B cell (primary cell): ENCODE measurements around the gene ANKRD40CL. TPM values are rescaled to one million over a fixed set of nuclear protein-coding genes. Genes with fewer than 3 reads are reported as not detected.
A peak's percentile ranks its signal among the peaks of the same experiment; 100 is the strongest.

ENCODE experiments used
- ATAC-seq: fragments of 200-7000 bp; cut with Tn5 transposase; one replicate; pipeline ENCODE4 v1.10.0; 2021; ENCODE audit warnings: low read depth, mild to moderate bottlenecking, moderate number of reproducible peaks, moderate library complexity
- CTCF ChIA-PET: fragments of 350-600 bp; sonication (Branson Sonifier 250); formaldehyde crosslinking; loops from one replicate; lab custom pipeline; 2021; ENCODE audit warnings: antibody characterized with exemption, inconsistent platforms; lab: Charles Lee
- POLR2A ChIA-PET: fragments of 350-600 bp; sonication (Branson Sonifier 250); formaldehyde crosslinking; loops from one replicate; lab custom pipeline; 2021; ENCODE audit warnings: antibody characterized with exemption; lab: Charles Lee
- DNase-seq: peaks from one replicate; pipeline ENCODE4 v3.0.0; 2013
- H2AFZ ChIP-seq: 2 replicates; pipeline ENCODE4 v1.6.1; 2012; ENCODE audit warnings: mild to moderate bottlenecking, low read depth, low read length; ENCODE audit not compliant: insufficient read depth, poor library complexity, severe bottlenecking
- H3K27ac ChIP-seq, 2 donors: 1 replicate in 1 of 2; 2 replicates in 1 of 2; pipeline ENCODE4 v1.5.1; 2012 to 2013; ENCODE audit warnings: low read length in 2 of 2, mild to moderate bottlenecking in 2 of 2, moderate library complexity in 1 of 2
- H3K27me3 ChIP-seq, 4 experiments: fragments of 200-600 bp in 1 of 4; sonication (generic) in 1 of 4; replicated peaks in 1 of 4; 1 replicate in 2 of 4; 2 replicates in 2 of 4; pipeline versions ENCODE4 v1.6.1 to v1.7.0; 2013 to 2016; ENCODE audit warnings: low read length in 3 of 4, mild to moderate bottlenecking in 2 of 4, mixed read lengths in 1 of 4, moderate library complexity in 1 of 4; ENCODE audit not compliant: insufficient read depth in 4 of 4, control insufficient read depth in 3 of 4; ENCODE audit errors: control extremely low read depth in 1 of 4
- H3K36me3 ChIP-seq, 2 experiments: replicated peaks in 1 of 2; 1 replicate in 1 of 2; 2 replicates in 1 of 2; pipeline versions ENCODE4 v1.6.1 to v1.7.1; 2013; ENCODE audit warnings: low read length in 1 of 2; ENCODE audit not compliant: insufficient read depth in 2 of 2, control insufficient read depth in 1 of 2; ENCODE audit errors: control extremely low read depth in 1 of 2, extremely low read depth in 1 of 2
- H3K4me1 ChIP-seq, 2 donors: fragments of 200-600 bp in 1 of 2; sonication (generic) in 1 of 2; 1 replicate in 1 of 2; 2 replicates in 1 of 2; pipeline versions ENCODE4 v1.5.1 to v1.6.1; 2013 to 2017; ENCODE audit warnings: low read length in 2 of 2; ENCODE audit not compliant: control insufficient read depth in 2 of 2, insufficient read depth in 2 of 2
- H3K4me2 ChIP-seq: replicated peaks from 2 replicates; pipeline ENCODE3; 2012; ENCODE audit warnings: mild to moderate bottlenecking, low read depth, low read length; ENCODE audit not compliant: poor library complexity, severe bottlenecking
- H3K4me3 ChIP-seq, 5 experiments: fragments of 200-600 bp in 1 of 5; sonication (generic) in 1 of 5; 1 replicate in 3 of 5; 2 replicates in 2 of 5; pipeline versions ENCODE4 v1.5.1 to v1.7.0; 2011 to 2016; ENCODE audit warnings: low read length in 4 of 5, mild to moderate bottlenecking in 4 of 5, low read depth in 2 of 5, control low read depth in 1 of 5, moderate library complexity in 1 of 5; ENCODE audit not compliant: insufficient read depth in 1 of 5; ENCODE audit errors: control extremely low read depth in 1 of 5, extremely low read depth in 1 of 5
- H3K79me2 ChIP-seq: fragments of 200-600 bp; sonication (generic); one replicate; pipeline ENCODE4 v1.6.0; 2016; ENCODE audit warnings: low read length; ENCODE audit not compliant: control insufficient read depth, insufficient read depth
- H3K9ac ChIP-seq: fragments of 200-600 bp; sonication (generic); 2 replicates; pipeline ENCODE4 v1.6.1; 2017; ENCODE audit warnings: mild to moderate bottlenecking, low read length, moderate library complexity
- H3K9me3 ChIP-seq, 3 donors: one replicate each; pipeline versions ENCODE4 v1.6.1 to v1.7.1; 2013; ENCODE audit warnings: low read length in 2 of 3; ENCODE audit not compliant: control insufficient read depth in 2 of 3, insufficient read depth in 1 of 3; ENCODE audit errors: control extremely low read depth in 1 of 3
- H4K20me1 ChIP-seq: 2 replicates; pipeline ENCODE4 v1.6.0; 2012; ENCODE audit warnings: mild to moderate bottlenecking, low read length; ENCODE audit not compliant: insufficient read depth, control insufficient read depth, poor library complexity, severe bottlenecking
- H3K27ac Mint-ChIP-seq: one replicate; pipeline ENCODE4 v1.8.0; 2021; ENCODE audit warnings: mixed read lengths
- H3K27me3 Mint-ChIP-seq: one replicate; pipeline ENCODE4 v1.8.0; 2021; ENCODE audit warnings: mixed read lengths
- H3K4me1 Mint-ChIP-seq: one replicate; pipeline ENCODE4 v1.8.0; 2021; ENCODE audit warnings: mixed read lengths
- H3K4me3 Mint-ChIP-seq: one replicate; pipeline ENCODE4 v1.8.0; 2021; ENCODE audit warnings: mixed read lengths
- H3K9me3 Mint-ChIP-seq: one replicate; pipeline ENCODE4 v1.8.0; 2022; ENCODE audit warnings: mixed read lengths; ENCODE audit not compliant: insufficient read depth
- CTCF ChIP-seq: fragments of 200-600 bp; IDR thresholded peaks from one replicate; pipeline ENCODE4 v1.8.0; 2022; ENCODE audit warnings: antibody characterized with exemption, mild to moderate bottlenecking
- EZH2 ChIP-seq: IDR thresholded peaks from 2 replicates; pipeline ENCODE4 v1.6.1; 2012; ENCODE audit warnings: borderline replicate concordance, low read depth, mild to moderate bottlenecking, moderate library complexity, low read length; ENCODE audit not compliant: insufficient read depth, poor library complexity, severe bottlenecking
- WGBS: methylation state at CpG from one replicate; pipeline ENCODE4 v1.1.5; 2013; ENCODE audit warnings: missing lambda C conversion rate; ENCODE audit not compliant: insufficient coverage; 5-methylcytosine and 5-hydroxymethylcytosine counted together
- intact Hi-C: fragments of 100-400 bp; cut with micrococcal nuclease; formaldehyde crosslinking; loops from one replicate; pipeline ENCODE4 v1.10.0; 2022
- polyA plus RNA-seq: library from polyadenylated mRNA; depleted of rRNA; stranded (reverse); fragments of >200 nt; gene quantifications from 2 replicates; pipeline ENCODE4 v1.2.3, GENCODE V29; 2012
- total RNA-seq, 2 donors: library from RNA; stranded (reverse); fragments of 120-200 nt in 1 of 2; gene quantifications; 1 replicate in 1 of 2; 2 replicates in 1 of 2; pipeline versions ENCODE4 v1.2.3 to v1.2.4, GENCODE V29; 2013 to 2022

Gene ANKRD40CL
- total and polyA plus RNA-seq, 2 donors (not counting 1 experiment from before 2014, with no cell fraction given), result not detected

GRCh38 chr17:50781167-50781566 is 13.8 kb upstream of the ANKRD40CL start:
- no peaks in the 10 kb centered on the region for H3K36me3 ChIP-seq
- DNase-seq (no peak), ATAC-seq (no peak)
- ChIA-PET POLR2A (no interaction called here), CTCF (no interaction called here)
- peaks cover 0 to 5% of the 10 kb centered on the region in 2 donors for H3K4me1 ChIP-seq
- peak overlapping the region in 1 of 5 experiments; percentile 2 for H3K4me3 ChIP-seq
- Mint-ChIP-seq H3K27me3 (peaks cover 12% of the 10 kb centered on the region), H3K9me3 (no peaks in the 10 kb centered on the region), H3K4me1 (peaks cover 7% of the 10 kb centered on the region), H3K4me3 (peak overlapping the region; percentile 52), H3K27ac (no peak overlapping the region)
- no peak overlapping the region for H3K27ac ChIP-seq
- peak overlapping the region; percentile 46 for H2AFZ ChIP-seq
- intact Hi-C loops, result no loop called here
- H3K4me2 ChIP-seq, result peak overlapping the region; percentile 40
- H3K9ac ChIP-seq, result no peak overlapping the region
- TF ChIP-seq CTCF (no peak), EZH2 (no peak)
- no peaks in the 10 kb centered on the region for H3K79me2 ChIP-seq
- peaks cover 0 to 3% (median 0%) of the 10 kb centered on the region in 3 donors for H3K9me3 ChIP-seq
- no peaks in the 10 kb centered on the region for H4K20me1 ChIP-seq
- WGBS, result 44% methylated on average over 37 of the region's 38 CpGs
- H3K27me3 ChIP-seq, result peaks cover 0 to 3% (median 1%) of the 10 kb centered on the region in 4 experiments

DNA sequence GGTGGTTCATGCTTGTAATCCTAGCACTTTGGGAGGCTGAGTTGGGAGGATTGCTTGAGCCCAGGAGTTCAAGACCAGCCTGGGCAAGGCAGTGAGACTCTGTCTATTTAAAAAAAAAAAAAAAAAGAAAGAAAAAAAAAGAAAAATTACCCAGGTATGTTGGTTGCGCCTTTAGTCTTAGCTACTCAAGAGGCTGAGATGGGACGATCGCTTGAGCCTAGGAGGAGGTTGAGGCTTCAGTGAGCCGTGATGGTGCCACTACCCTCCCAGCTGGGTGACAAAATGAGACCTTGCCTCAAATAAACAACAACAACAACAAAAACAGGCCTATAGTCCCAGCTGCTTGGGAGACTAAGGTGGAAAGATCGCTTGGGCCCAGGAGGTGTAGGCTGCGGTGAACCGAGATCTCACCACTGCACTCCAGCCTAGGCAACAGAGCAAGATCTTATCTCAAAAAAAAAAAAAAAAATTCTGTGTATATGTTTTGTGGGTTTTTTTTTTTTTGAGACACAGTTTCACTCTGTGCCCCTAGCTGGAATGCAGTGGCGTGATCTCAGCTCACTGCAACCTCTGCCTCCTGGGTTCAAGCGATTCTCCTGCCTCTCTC is 12.5 kb upstream of the ANKRD40CL start:
- Histone ChIP-seq H4K20me1 (no peaks in the 10 kb centered on the region), H3K9ac (no peak overlapping the region), H3K4me2 (no peak overlapping the region), H3K4me1 (peaks cover 0 to 5% of the 10 kb centered on the region in 2 donors), H3K79me2 (no peaks in the 10 kb centered on the region), H3K9me3 (peaks cover 0 to 3% (median 0%) of the 10 kb centered on the region in 3 donors), H2AFZ (no peak overlapping the region), H3K27me3 (peaks cover 0 to 3% (median 1%) of the 10 kb centered on the region in 4 experiments), H3K36me3 (no peaks in the 10 kb centered on the region), H3K27ac (no peak overlapping the region), H3K4me3 (no peak overlapping the region)
- intact Hi-C loops, result no loop called here
- TF ChIP-seq CTCF (no peak), EZH2 (no peak)
- POLR2A ChIA-PET, result interaction anchor here (0.6 to 0.7 kb wide), 2 partner anchors 611 to 715 kb away, joined by 3 to 4 read pairs; no protein-coding TSS in a partner anchor
- ATAC-seq (no peak), DNase-seq (no peak)
- Mint-ChIP-seq H3K27ac (no peak overlapping the region), H3K4me1 (peaks cover 7% of the 10 kb centered on the region), H3K27me3 (peaks cover 12% of the 10 kb centered on the region), H3K4me3 (no peak overlapping the region), H3K9me3 (no peaks in the 10 kb centered on the region)
- WGBS, result no CpG with 5 or more reads among the region's 9 CpGs
- CTCF ChIA-PET, result interaction anchor here (0.6 to 1.3 kb wide), 4 partner anchors 17 to 276 kb away, joined by 3 to 5 read pairs (median 3); no protein-coding TSS in a partner anchor
